CD14-positive monocyte (primary cell): ENCODE results near the gene PPP1CB. TPM values are rescaled to one million over a fixed set of nuclear protein-coding genes. Genes with fewer than 3 reads are reported as not detected.
A peak's percentile ranks its signal among the peaks of the same experiment; 100 is the strongest.

Source experiments
- DNase-seq, 3 donors: peaks; one replicate each; pipeline ENCODE4 v3.0.0-alpha.2; 2011 to 2022
- H2AFZ ChIP-seq: 2 replicates; pipeline ENCODE4 v1.6.0; 2012; ENCODE audit warnings: mild to moderate bottlenecking, low read depth, low read length, inconsistent platforms; ENCODE audit not compliant: insufficient read depth, poor library complexity, severe bottlenecking
- H3K27ac ChIP-seq, 2 donors: 1 replicate in 1 of 2; 2 replicates in 1 of 2; pipeline ENCODE4 v1.5.1; 2012 to 2013; ENCODE audit warnings: low read length in 2 of 2, control low read depth in 1 of 2, inconsistent platforms in 1 of 2, low read depth in 1 of 2, mild to moderate bottlenecking in 1 of 2
- H3K27me3 ChIP-seq, 2 donors: one replicate each; pipeline versions ENCODE4 v1.6.0 to v1.6.1; 2011 to 2013; ENCODE audit warnings: low read length in 2 of 2; ENCODE audit not compliant: control insufficient read depth in 2 of 2, insufficient read depth in 2 of 2
- H3K36me3 ChIP-seq, 2 donors: replicated peaks in 1 of 2; 1 replicate in 1 of 2; 2 replicates in 1 of 2; pipeline versions ENCODE4 v1.5.1 to v1.6.1; 2012 to 2013; ENCODE audit warnings: low read length in 2 of 2, control low read depth in 1 of 2, inconsistent platforms in 1 of 2, mild to moderate bottlenecking in 1 of 2; ENCODE audit not compliant: insufficient read depth in 2 of 2, control insufficient read depth in 1 of 2
- H3K4me1 ChIP-seq, 2 donors: 1 replicate in 1 of 2; 2 replicates in 1 of 2; pipeline versions ENCODE4 v1.5.1 to v1.6.1; 2012 to 2013; ENCODE audit warnings: low read length in 2 of 2, control low read depth in 1 of 2, inconsistent platforms in 1 of 2, mild to moderate bottlenecking in 1 of 2, moderate library complexity in 1 of 2; ENCODE audit not compliant: insufficient read depth in 2 of 2, control insufficient read depth in 1 of 2
- H3K4me2 ChIP-seq: replicated peaks from 2 replicates; pipeline ENCODE3; 2012; ENCODE audit warnings: low read length, moderate library complexity, mild to moderate bottlenecking; ENCODE audit not compliant: poor library complexity, severe bottlenecking; ENCODE audit errors: extremely low read depth
- H3K4me3 ChIP-seq, 3 experiments: fragments of 200-600 bp in 1 of 3; sonication (generic) in 1 of 3; replicated peaks in 1 of 3; 1 replicate in 2 of 3; 2 replicates in 1 of 3; pipeline ENCODE4 v1.5.1; 2011 to 2013; ENCODE audit warnings: low read length in 3 of 3, mild to moderate bottlenecking in 3 of 3, control low read depth in 2 of 3, low read depth in 2 of 3, inconsistent platforms in 1 of 3, moderate library complexity in 1 of 3
- H3K79me2 ChIP-seq: 2 replicates; pipeline ENCODE4 v1.6.0; 2012; ENCODE audit warnings: mild to moderate bottlenecking, control low read depth, inconsistent platforms, low read length, moderate library complexity; ENCODE audit not compliant: insufficient read depth
- H3K9ac ChIP-seq: 2 replicates; pipeline ENCODE4 v1.6.0; 2017; ENCODE audit warnings: low read length, mild to moderate bottlenecking; ENCODE audit not compliant: insufficient read depth, poor library complexity, severe bottlenecking
- H3K9me3 ChIP-seq, 2 donors: replicated peaks in 1 of 2; 1 replicate in 1 of 2; 2 replicates in 1 of 2; pipeline versions ENCODE4 v1.5.1 to v1.6.1; 2012 to 2013; ENCODE audit warnings: low read length in 2 of 2, control low read depth in 1 of 2; ENCODE audit not compliant: control insufficient read depth in 1 of 2, insufficient read depth in 1 of 2
- H4K20me1 ChIP-seq: 2 replicates; pipeline ENCODE4 v1.6.0; 2012; ENCODE audit warnings: mild to moderate bottlenecking, low read length, control low read depth, moderate library complexity; ENCODE audit not compliant: insufficient read depth
- H3K27ac Mint-ChIP-seq, 7 donors: one replicate each; pipeline ENCODE4 v1.8.0; 2020; ENCODE audit warnings: mild to moderate bottlenecking in 7 of 7, mixed read lengths in 7 of 7, moderate library complexity in 6 of 7, inconsistent platforms in 2 of 7
- H3K27me3 Mint-ChIP-seq, 3 donors: one replicate each; pipeline ENCODE4 v1.8.0; 2021 to 2022; ENCODE audit warnings: low read depth in 3 of 3, mild to moderate bottlenecking in 3 of 3, mixed read lengths in 3 of 3, moderate library complexity in 3 of 3, inconsistent platforms in 1 of 3
- H3K36me3 Mint-ChIP-seq, 2 donors: one replicate each; pipeline ENCODE4 v1.8.0; 2020; ENCODE audit warnings: mixed read lengths in 2 of 2, inconsistent platforms in 1 of 2, mild to moderate bottlenecking in 1 of 2
- H3K4me1 Mint-ChIP-seq: one replicate; pipeline ENCODE4 v1.8.0; 2020; ENCODE audit warnings: mild to moderate bottlenecking, mixed read lengths
- H3K4me3 Mint-ChIP-seq, 2 donors: one replicate each; pipeline ENCODE4 v1.8.0; 2020; ENCODE audit warnings: mild to moderate bottlenecking in 2 of 2, mixed read lengths in 2 of 2, moderate library complexity in 1 of 2
- H3K9me3 Mint-ChIP-seq, 7 donors: one replicate each; pipeline ENCODE4 v1.8.0; 2020 to 2022; ENCODE audit warnings: mixed read lengths in 7 of 7, mild to moderate bottlenecking in 6 of 7, moderate library complexity in 6 of 7, inconsistent platforms in 2 of 7
- WGBS: methylation state at CpG from one replicate; pipeline ENCODE4 v1.1.5; 2013; ENCODE audit warnings: missing lambda C conversion rate; ENCODE audit not compliant: insufficient coverage; 5-methylcytosine and 5-hydroxymethylcytosine counted together
- intact Hi-C, 2 donors: fragments of 100-400 bp; cut with micrococcal nuclease; formaldehyde crosslinking; loops; one replicate each; pipeline versions ENCODE4 v1.15.0 to v1.15.1; 2023
- polyA plus RNA-seq, 3 donors: library from polyadenylated mRNA; depleted of rRNA in 1 of 3; unstranded in 2 of 3; stranded (reverse) in 1 of 3; fragments of 300-500 nt in 2 of 3; fragments of >200 nt in 1 of 3; fragmentation: Illumina TruSeq in 2 of 3; gene quantifications; 1 replicate in 2 of 3; 2 replicates in 1 of 3; pipeline ENCODE4 v1.2.3, GENCODE V29; 2012 to 2021
- TF ChIP-seq, protein P1 (sequence below): fragments of 200-600 bp; IDR thresholded peaks from one replicate; pipeline ENCODE4 v1.8.0; 2022; ENCODE audit warnings: antibody characterized with exemption, mild to moderate bottlenecking

The PPP1CB gene
- polyA plus RNA-seq, 3 donors, result 25.3 to 142 (median 69.4) TPM

- Mint-ChIP-seq H3K4me1 (peaks cover 23% of the 10 kb centered on the region), H3K9me3 (peaks cover 9 to 21% (median 13%) of the 10 kb centered on the region in 7 donors), H3K27ac (peak overlapping the region in 5 of 7 donors; percentile 15 to 65 (median 35)), H3K36me3 (peaks cover 0 to 5% of the 10 kb centered on the region in 2 donors), H3K27me3 (peaks cover 0 to 5% (median 0%) of the 10 kb centered on the region in 3 donors), H3K4me3 (no peak overlapping the region)
- peaks cover 10 to 21% of the 10 kb centered on the region in 2 donors for H3K4me1 ChIP-seq
- H3K9me3 ChIP-seq, result peaks cover 0 to 12% of the 10 kb centered on the region in 2 donors
- no peaks in the 10 kb centered on the region for H3K36me3 ChIP-seq
- H2AFZ ChIP-seq, result no peak overlapping the region
- no peaks in the 10 kb centered on the region for H3K79me2 ChIP-seq
- intact Hi-C loops, result no loop called here
- WGBS, result 90% methylated on average over 3 of the region's 8 CpGs
- no peak overlapping the region for H3K9ac ChIP-seq
- DNase-seq, result no peak
- H3K4me3 ChIP-seq, result no peak overlapping the region
- H3K4me2 ChIP-seq, result no peak overlapping the region
- no peak overlapping the region for H3K27ac ChIP-seq
- H4K20me1 ChIP-seq, result no peaks in the 10 kb centered on the region
- TF ChIP-seq, protein P1, sequence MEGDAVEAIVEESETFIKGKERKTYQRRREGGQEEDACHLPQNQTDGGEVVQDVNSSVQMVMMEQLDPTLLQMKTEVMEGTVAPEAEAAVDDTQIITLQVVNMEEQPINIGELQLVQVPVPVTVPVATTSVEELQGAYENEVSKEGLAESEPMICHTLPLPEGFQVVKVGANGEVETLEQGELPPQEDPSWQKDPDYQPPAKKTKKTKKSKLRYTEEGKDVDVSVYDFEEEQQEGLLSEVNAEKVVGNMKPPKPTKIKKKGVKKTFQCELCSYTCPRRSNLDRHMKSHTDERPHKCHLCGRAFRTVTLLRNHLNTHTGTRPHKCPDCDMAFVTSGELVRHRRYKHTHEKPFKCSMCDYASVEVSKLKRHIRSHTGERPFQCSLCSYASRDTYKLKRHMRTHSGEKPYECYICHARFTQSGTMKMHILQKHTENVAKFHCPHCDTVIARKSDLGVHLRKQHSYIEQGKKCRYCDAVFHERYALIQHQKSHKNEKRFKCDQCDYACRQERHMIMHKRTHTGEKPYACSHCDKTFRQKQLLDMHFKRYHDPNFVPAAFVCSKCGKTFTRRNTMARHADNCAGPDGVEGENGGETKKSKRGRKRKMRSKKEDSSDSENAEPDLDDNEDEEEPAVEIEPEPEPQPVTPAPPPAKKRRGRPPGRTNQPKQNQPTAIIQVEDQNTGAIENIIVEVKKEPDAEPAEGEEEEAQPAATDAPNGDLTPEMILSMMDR, result no peak
- H3K27me3 ChIP-seq, result no peaks in the 10 kb centered on the region
Observed at GRCh38 chr2:28709101-28709500, 42.5 kb upstream of the PPP1CB start.

DNA sequence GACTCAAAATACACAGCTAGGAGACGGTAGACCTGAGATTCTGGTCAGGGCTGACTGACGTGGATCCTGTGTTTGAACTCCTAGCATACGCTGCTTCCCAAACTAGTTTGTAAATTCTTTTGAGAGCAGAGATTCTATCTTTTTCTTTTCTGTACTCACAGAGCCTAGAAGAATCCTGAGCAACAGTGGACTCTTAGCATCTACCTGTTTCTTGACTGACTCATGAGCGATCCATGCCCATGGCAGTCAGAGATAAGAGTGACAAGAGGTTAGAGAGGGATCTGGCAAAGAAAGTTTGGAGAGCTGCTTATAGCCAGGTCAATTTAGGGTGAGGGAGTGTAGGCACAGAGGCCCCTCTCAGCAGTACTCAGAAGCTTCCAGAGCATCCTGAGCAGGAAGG lies 41.1 kb upstream of the PPP1CB start:
- WGBS, result 100% methylated on average over 3 of the region's 4 CpGs
- Histone ChIP-seq H2AFZ (no peak overlapping the region), H3K27me3 (no peaks in the 10 kb centered on the region), H3K4me1 (peaks cover 24 to 36% of the 10 kb centered on the region in 2 donors), H3K4me3 (no peak overlapping the region), H3K27ac (no peak overlapping the region), H3K9ac (no peak overlapping the region), H3K79me2 (no peaks in the 10 kb centered on the region), H3K4me2 (no peak overlapping the region), H3K9me3 (peaks cover 0 to 8% of the 10 kb centered on the region in 2 donors), H4K20me1 (no peaks in the 10 kb centered on the region), H3K36me3 (no peaks in the 10 kb centered on the region)
- Mint-ChIP-seq H3K27me3 (peaks cover 0 to 5% (median 0%) of the 10 kb centered on the region in 3 donors), H3K4me1 (peaks cover 28% of the 10 kb centered on the region), H3K27ac (peak overlapping the region in 1 of 7 donors; percentile 64), H3K4me3 (no peak overlapping the region), H3K9me3 (peaks cover 5 to 14% (median 8%) of the 10 kb centered on the region in 7 donors), H3K36me3 (peaks cover 0 to 2% of the 10 kb centered on the region in 2 donors)
- TF ChIP-seq, protein P1, result no peak
- intact Hi-C loops, result no loop called here
- DNase-seq, result no peak
